MM.1S (cell line): ENCODE measurements around the gene SH3RF3.

Source experiments
- DNase-seq: peaks from one replicate; pipeline ENCODE4 v3.0.0-alpha.2; 2015
- H2AFZ ChIP-seq: fragments of 300-600 bp; sonication (generic); 2 replicates; pipeline ENCODE4 v1.6.0; 2016; ENCODE audit warnings: antibody characterized with exemption, low read length
- H3F3A ChIP-seq: fragments of 300-600 bp; sonication (generic); 2 replicates; pipeline ENCODE4 v1.6.1; 2016; ENCODE audit warnings: mild to moderate bottlenecking, antibody characterized with exemption, low read length, moderate library complexity, mixed read lengths; ENCODE audit not compliant: insufficient read depth
- H3K27ac ChIP-seq: fragments of 300-600 bp; sonication (generic); 2 replicates; pipeline ENCODE4 v1.5.1; 2016; ENCODE audit warnings: mild to moderate bottlenecking, low read length
- H3K27me3 ChIP-seq: fragments of 300-600 bp; sonication (generic); replicated peaks from 2 replicates; pipeline ENCODE4 v1.6.0; 2016; ENCODE audit warnings: low read length; ENCODE audit not compliant: insufficient read depth
- H3K36me3 ChIP-seq: fragments of 300-600 bp; sonication (generic); replicated peaks from 2 replicates; pipeline ENCODE4 v1.6.1; 2016; ENCODE audit warnings: mild to moderate bottlenecking, low read length, mixed read lengths; ENCODE audit not compliant: insufficient read depth
- H3K4me1 ChIP-seq: fragments of 300-600 bp; sonication (generic); 2 replicates; pipeline ENCODE4 v1.6.1; 2016; ENCODE audit warnings: low read length, mixed read lengths
- H3K4me2 ChIP-seq: fragments of 300-600 bp; sonication (generic); 2 replicates; pipeline ENCODE4 v1.6.0; 2016; ENCODE audit warnings: low read depth, low read length
- H3K4me3 ChIP-seq: fragments of 300-600 bp; sonication (generic); 2 replicates; pipeline ENCODE4 v1.5.1; 2016; ENCODE audit warnings: low read length, mixed read lengths
- H3K79me2 ChIP-seq: fragments of 300-600 bp; sonication (generic); 2 replicates; pipeline ENCODE4 v1.6.1; 2016; ENCODE audit warnings: mixed run types, low read length, mixed read lengths
- H3K9ac ChIP-seq: fragments of 300-600 bp; sonication (generic); 2 replicates; pipeline ENCODE4 v1.6.1; 2016; ENCODE audit warnings: low read length, mixed read lengths
- H3K9me2 ChIP-seq: fragments of 300-600 bp; sonication (generic); replicated peaks from 2 replicates; pipeline ENCODE4 v1.6.1; 2016; ENCODE audit warnings: mild to moderate bottlenecking, low read length, mixed read lengths; ENCODE audit not compliant: insufficient read depth
- H3K9me3 ChIP-seq: fragments of 300-600 bp; sonication (generic); replicated peaks from 2 replicates; pipeline ENCODE4 v1.6.1; 2016; ENCODE audit warnings: mild to moderate bottlenecking, low read length, mixed read lengths; ENCODE audit not compliant: insufficient read depth
- H4K20me1 ChIP-seq: fragments of 300-600 bp; sonication (generic); 2 replicates; pipeline ENCODE4 v1.6.1; 2016; ENCODE audit warnings: mild to moderate bottlenecking, low read length, moderate library complexity, mixed read lengths; ENCODE audit not compliant: insufficient read depth
- CTCF ChIP-seq: fragments of 300-600 bp; sonication (generic); IDR thresholded peaks from 2 replicates; pipeline ENCODE4 v1.5.1; 2016; ENCODE audit warnings: antibody characterized with exemption, low read length, mixed read lengths
- EZH2 ChIP-seq: fragments of 300-600 bp; sonication (generic); optimal IDR thresholded peaks from 2 replicates; pipeline ENCODE3; 2017; ENCODE audit warnings: low read depth, mild to moderate bottlenecking, antibody characterized with exemption, low read length, mixed read lengths
- EZH2phosphoT487 ChIP-seq: fragments of 300-600 bp; sonication (generic); IDR thresholded peaks from 2 replicates; pipeline ENCODE4 v1.6.1; 2018; ENCODE audit warnings: antibody characterized with exemption, low read length

The SH3RF3 gene

GRCh38 chr2:109129921-109130722 lies 1.1 kb downstream of the SH3RF3 start:
- peak overlapping the region; percentile 79 for H3K9ac ChIP-seq
- peaks cover 32% of the 10 kb centered on the region for H3K4me1 ChIP-seq
- DNase-seq, result peak; percentile 45
- peaks cover 67% of the 10 kb centered on the region for H3K79me2 ChIP-seq
- peaks cover 7% of the 10 kb centered on the region; the same call in 1 of the 2 replicates for H3F3A ChIP-seq
- peak overlapping the region; percentile 90 for H3K4me3 ChIP-seq
- peak overlapping the region; percentile 89 for H3K4me2 ChIP-seq
- no peaks in the 10 kb centered on the region for H3K9me3 ChIP-seq
- H3K27me3 ChIP-seq, result no peaks in the 10 kb centered on the region
- TF ChIP-seq EZH2 (no peak), EZH2phosphoT487 (no peak), CTCF (no peak)
- H2AFZ ChIP-seq, result peak overlapping the region; percentile 42; the same call in 1 of the 2 replicates
- peak overlapping the region; percentile 29; the same call in 1 of the 2 replicates for H3K27ac ChIP-seq
- H3K36me3 ChIP-seq, result no peaks in the 10 kb centered on the region
- no peaks in the 10 kb centered on the region for H3K9me2 ChIP-seq
- no peaks in the 10 kb centered on the region for H4K20me1 ChIP-seq

- Histone ChIP-seq H3K79me2 (peaks cover 72% of the 10 kb centered on the region), H3K9ac (peak overlapping the region; percentile 79; the same call in 1 of the 2 replicates), H3K36me3 (no peaks in the 10 kb centered on the region), H3K4me3 (peak overlapping the region; percentile 90), H3K27me3 (no peaks in the 10 kb centered on the region), H3K27ac (peak overlapping the region; percentile 29; the same call in 1 of the 2 replicates), H2AFZ (no peak overlapping the region), H3K4me1 (peaks cover 36% of the 10 kb centered on the region), H3K9me3 (no peaks in the 10 kb centered on the region), H3K4me2 (peak overlapping the region; percentile 53), H3F3A (peaks cover 7% of the 10 kb centered on the region; the same call in 1 of the 2 replicates), H4K20me1 (no peaks in the 10 kb centered on the region), H3K9me2 (no peaks in the 10 kb centered on the region)
- TF ChIP-seq EZH2, result no peak
- TF ChIP-seq CTCF, result no peak
- no peak for TF ChIP-seq EZH2phosphoT487
- no peak for DNase-seq
Observed at GRCh38 chr2:109130723-109130995, 1.7 kb downstream of the SH3RF3 start.

DNA sequence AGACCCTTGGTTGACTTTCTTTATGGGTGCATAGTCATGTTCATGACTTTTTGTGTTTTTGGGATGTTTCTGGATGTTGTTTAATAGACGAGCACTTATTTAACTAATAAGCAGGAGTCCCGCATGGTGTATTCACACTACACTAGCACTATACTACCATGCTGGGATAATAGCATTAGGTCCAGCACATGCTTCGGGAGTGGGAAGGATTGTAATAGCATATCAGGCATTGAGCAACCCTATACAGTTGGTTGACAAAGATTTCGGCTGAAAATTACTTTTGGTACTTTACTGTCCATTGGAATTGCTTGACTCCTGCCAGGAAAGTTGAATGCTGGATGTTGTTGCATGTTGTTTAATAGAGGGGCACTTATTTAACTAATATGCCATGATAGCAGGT lies 2.8 kb downstream of the SH3RF3 start:
- Histone ChIP-seq H3F3A (peaks cover 7% of the 10 kb centered on the region; the same call in 1 of the 2 replicates), H3K9ac (no peak overlapping the region), H3K27ac (no peak overlapping the region), H3K36me3 (no peaks in the 10 kb centered on the region), H3K4me2 (peak overlapping the region; percentile 53), H3K4me1 (peaks cover 36% of the 10 kb centered on the region), H4K20me1 (no peaks in the 10 kb centered on the region), H3K79me2 (peaks cover 83% of the 10 kb centered on the region), H2AFZ (no peak overlapping the region), H3K27me3 (no peaks in the 10 kb centered on the region), H3K4me3 (no peak overlapping the region), H3K9me3 (no peaks in the 10 kb centered on the region), H3K9me2 (no peaks in the 10 kb centered on the region)
- no peak for TF ChIP-seq EZH2
- no peak for TF ChIP-seq CTCF
- no peak for TF ChIP-seq EZH2phosphoT487
- no peak for DNase-seq
